ENCODE data around the gene CLDN34.

DNA sequence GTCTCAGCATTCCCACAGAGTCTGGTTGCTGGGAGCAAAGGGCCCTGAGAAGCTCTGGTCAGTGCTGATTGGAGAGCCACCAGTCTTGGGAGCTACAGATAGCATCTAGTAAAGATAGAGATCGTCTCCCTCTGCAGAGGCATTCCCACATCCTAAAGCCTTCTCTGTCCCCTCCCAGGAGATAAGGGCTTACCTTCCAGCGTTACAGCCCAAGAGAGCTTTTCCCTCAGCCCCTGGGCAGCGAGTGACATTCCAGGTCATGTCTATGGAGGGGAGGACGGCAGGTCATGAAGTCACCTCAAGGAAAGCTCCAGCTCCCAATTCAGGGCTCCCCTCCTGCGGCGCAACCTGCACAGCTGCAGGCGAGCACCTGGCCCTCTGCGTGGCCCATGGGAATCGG is 29.9 kb downstream of the CLDN34 start:
- TF ChIP-seq, protein P1, sequence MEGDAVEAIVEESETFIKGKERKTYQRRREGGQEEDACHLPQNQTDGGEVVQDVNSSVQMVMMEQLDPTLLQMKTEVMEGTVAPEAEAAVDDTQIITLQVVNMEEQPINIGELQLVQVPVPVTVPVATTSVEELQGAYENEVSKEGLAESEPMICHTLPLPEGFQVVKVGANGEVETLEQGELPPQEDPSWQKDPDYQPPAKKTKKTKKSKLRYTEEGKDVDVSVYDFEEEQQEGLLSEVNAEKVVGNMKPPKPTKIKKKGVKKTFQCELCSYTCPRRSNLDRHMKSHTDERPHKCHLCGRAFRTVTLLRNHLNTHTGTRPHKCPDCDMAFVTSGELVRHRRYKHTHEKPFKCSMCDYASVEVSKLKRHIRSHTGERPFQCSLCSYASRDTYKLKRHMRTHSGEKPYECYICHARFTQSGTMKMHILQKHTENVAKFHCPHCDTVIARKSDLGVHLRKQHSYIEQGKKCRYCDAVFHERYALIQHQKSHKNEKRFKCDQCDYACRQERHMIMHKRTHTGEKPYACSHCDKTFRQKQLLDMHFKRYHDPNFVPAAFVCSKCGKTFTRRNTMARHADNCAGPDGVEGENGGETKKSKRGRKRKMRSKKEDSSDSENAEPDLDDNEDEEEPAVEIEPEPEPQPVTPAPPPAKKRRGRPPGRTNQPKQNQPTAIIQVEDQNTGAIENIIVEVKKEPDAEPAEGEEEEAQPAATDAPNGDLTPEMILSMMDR (IDR thresholded peaks at IDR 0.05): no peak
- no peak for TF ChIP-seq EZH2 (IDR thresholded peaks at IDR 0.05; ENCODE audit: borderline replicate concordance, insufficient read depth, low read depth, low read length, poor library complexity, severe bottlenecking)
